NCI-H526 treated with DMSO at 0.1 percent for 48 hours (cell line): Measurements from ENCODE around the gene TNS2.

ENCODE experiments used
- DNase-seq: peaks from one replicate; lab custom pipeline; 2025; lab: John Stamatoyannopoulos, UW

Gene TNS2

DNA sequence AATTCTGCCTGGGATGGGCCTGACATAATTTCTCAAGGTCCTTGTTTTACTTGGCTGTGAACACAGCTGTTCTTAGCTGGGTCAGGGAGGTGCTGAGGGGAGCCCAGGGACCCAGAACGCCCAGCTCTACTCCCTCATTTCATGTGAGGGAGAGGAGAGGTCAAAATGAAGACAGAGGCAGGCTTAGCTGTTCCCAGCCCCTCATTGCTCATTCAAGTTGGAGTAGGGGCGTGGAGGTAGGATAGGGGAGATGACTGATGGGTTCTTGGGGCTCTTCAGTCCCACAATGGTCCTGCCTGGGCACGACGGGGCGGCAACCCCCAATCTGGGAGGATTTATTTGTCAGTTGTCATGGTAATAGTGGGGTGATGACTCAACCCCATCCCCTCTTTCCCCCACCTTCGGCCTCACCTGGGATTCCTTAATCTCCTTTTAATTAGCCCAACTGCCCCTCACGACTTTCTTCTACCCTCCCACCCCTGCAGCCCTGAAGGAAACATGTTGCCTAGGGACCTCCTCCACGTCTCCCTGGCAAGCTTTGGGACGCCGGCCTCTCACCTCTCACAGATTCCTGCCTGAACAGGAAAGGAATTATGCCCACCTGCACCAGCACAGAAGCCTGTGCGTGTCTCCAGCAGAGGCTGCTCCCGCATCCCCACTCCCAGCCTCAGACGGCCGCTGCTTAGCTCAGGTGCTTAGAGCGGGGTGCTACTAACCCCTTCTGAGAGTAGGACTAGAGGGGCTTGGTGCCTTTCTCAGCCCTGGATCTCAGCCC is 19.1 kb downstream of the TNS2 start:
- no peak for DNase-seq

DNA sequence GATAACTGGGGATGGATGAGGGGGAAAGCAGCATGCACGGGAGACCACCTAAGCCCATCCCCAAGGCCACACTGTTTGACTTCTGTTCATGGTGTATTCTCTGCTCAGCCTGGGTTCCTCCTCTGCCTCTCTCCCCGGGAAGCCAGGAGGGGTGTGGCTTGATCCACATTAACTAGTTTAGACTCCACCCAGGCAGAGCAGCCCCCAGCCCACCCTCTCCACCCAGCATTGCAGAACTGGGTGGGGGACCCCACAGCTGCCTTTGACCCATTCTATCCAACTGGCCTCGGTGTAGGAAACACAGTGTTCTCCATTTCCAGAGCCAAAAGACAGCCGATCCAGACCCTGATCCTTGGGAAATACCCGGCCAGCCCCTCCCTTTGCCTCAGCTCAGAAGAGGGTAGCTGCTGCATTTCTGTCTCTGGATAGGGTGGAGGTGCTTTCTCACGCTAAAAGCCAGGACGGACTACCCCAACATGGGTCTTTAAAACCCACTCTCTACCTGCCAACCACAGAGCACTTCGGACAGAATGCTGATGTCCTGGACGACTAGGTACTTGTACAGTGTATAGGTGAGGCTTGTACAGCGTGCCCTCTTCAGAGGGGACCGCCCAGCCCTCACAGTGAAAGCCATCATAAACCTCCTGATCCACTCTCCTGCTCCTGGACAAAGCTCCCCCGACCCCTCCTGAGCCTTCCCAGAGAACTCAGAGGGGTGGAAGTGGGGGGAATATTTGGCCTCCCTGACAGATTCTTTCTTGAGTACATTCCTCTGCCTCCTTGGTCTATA is 20.0 kb downstream of the TNS2 start:
- no peak for DNase-seq

DNA sequence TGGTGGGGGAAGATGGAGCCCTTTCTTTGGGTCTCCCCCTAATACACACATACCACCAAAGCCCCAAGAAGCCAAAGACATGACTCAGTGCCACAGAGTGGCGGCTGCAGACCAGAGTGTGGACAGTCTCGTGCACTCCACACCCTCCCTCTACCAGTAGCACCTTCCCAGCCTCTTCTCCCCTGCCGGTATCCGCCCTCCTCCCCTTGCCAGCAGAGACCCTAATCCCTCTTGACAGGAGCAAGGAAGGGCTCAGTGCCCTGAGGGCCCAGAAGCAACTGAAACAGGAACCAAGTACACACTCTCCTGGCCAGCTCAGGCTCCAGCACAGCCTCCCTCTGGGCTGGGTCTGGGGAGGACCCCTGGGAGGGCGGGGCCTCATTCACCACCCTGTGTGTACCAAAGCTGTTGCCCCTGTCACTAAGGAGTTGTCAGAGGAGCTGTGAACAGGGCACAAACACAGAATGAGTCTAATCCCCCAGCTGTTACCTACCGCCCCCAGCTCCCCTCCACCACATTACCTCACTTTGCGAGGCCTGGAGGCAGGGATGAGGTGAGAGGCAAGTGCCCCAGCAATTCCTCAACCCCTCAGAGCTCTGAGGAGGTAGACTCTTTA is 21.1 kb downstream of the TNS2 start:
- DNase-seq, result no peak

DNA sequence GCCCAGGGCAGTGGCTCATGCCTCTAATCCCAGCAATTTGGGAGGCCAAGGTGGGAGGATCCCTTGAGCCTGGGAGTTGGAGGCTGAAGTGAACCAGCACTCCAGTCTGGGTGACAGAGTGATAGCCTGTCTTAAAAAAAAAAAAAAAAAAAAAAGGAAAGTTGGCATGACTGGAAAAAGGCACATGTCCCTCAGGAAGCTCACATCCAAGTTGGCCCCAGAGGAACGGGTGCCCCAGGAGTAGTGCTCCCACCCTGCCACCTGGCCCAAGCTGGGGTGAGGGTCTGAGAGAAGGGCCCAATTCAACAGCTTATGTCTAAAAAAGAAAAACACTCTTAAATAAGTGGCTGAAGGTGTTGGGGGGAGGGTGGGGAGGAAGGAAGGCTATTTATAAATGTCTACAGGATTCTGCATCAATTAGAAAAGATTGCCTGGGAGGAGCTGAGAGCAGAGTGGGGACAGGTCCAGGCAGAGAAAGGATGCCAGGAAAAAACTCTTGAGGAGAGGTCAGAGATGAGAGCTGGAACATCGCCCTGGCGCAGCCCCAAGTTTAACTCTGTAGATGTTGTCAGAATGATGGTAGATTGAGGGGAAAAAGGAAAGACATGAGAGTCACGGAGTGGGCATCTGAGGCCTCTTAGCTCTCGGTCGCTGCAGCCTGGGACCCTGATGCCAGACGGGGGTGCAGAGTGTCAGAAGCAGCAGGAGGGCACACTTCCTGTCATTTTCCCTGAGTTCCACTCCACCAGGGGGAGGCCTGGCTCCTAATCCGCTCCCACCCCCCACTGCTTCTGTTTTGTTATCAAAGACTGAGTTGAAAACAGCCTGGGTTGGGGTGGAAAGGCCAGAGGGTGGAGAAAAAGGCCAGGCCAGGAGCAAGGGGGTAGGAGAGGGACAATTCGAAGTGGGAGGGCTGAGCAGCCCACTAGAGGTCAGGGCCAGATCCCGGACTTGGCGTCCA is 22.0 kb downstream of the TNS2 start:
- DNase-seq, result no peak

DNA sequence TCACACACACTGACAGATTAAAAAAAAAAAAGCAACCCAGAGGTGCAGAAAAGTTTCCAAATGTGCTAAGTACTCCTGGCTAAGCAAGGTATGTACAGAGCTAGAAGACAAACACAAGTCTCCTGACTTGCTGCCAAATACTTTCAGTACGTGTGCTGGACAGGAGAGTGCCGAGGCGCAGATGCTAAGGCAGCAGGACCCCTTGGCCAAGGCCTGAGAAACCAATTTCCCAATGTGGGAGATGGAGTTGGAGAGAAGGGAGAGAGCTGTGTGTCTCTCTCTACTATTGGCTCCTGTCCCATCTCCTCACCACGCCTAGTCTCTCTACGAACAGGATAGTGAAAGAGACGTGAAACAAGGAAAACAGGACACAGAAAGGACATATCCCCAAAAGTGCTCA is 24.0 kb downstream of the TNS2 start:
- DNase-seq, result no peak

DNA sequence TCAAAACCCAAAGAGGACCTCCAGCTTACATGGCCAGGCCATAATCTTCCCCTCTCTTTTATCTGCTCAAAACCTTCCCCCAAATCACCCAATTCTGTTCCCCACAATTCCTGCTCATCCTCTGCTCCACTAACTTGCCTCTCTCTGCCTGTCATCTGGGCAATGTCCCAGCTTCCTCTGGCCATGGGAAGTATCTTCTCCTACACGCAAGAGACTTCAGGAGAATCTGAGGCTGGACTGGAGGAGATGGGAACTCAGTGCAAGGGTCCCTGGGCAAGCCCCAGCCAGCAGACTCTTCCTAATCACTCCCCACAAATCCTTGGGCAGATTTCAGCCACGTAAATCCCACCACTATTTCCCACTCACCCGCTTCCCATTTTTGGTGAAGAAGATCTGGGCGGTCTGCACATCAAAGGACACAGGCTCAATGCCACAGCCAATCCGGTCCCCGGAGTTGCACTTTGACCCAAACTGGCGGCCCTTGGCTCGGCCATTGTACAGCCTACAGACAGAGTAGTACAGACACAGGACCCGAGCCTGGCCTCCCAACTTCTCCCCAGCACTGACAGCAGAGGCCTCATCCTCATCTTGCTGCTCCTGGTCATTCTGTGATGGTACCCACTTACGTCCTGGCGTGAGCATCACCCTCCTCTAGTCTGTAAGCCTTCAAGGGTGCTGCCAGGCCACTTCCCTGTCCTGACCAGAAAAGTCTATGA is 24.6 kb downstream of the TNS2 start:
- no peak for DNase-seq

DNA sequence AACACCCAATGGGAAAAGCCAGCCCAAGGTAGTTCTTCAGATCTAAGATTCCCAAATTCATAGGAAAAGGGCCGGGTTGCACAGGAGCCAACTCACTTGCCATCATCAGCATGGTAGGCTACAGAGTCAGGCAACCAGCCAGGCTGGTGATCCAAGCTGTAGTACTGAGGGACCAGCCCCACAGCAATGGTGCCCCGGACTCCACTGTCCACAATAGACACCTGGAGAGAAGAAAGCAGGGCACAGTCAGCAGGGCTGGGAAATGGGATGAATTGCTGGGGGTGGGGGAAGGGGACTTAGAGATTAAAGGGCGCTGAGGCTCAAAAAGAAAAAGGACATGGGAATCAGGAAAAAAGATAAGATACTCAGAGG is 25.1 kb downstream of the TNS2 start:
- DNase-seq, result no peak

DNA sequence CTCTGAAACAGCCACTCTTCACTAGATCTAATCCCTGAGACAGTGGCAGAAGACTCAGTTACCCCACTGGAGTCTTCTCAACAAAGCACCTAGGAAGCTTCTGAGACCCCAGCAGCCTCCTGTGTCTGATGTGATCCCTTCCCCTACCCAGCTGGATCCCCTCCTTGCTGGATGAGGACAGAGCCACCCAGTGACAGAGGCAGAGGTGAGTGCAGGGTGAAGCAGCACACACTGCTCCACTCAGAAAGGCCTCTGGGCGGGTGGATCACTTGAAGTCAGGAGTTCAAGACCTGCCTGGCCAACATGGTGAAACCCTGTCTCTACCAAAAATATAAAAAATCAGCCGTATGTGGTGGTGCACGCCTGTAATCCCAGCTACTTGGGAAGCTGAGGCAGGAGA is 26.6 kb downstream of the TNS2 start:
- DNase-seq, result no peak

DNA sequence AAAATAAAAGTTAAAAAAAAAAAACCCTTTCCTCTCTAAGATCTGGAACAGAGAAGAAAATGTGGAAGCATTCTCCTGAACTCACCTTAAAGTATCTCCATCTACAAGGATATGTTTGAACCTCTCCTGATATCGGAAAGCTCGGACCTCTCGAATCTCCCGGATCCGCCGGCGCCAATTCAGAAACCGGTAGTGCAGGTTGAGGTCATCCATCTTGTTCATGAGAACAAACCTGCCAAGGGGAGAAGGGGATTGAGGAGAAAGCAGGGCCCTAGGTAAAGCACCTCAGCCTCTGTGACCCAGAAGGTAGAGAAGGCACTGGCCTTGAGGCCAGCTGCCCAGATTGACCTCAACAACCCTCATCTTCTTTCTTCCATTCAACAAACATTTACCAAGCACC is 27.2 kb downstream of the TNS2 start:
- DNase-seq, result no peak

DNA sequence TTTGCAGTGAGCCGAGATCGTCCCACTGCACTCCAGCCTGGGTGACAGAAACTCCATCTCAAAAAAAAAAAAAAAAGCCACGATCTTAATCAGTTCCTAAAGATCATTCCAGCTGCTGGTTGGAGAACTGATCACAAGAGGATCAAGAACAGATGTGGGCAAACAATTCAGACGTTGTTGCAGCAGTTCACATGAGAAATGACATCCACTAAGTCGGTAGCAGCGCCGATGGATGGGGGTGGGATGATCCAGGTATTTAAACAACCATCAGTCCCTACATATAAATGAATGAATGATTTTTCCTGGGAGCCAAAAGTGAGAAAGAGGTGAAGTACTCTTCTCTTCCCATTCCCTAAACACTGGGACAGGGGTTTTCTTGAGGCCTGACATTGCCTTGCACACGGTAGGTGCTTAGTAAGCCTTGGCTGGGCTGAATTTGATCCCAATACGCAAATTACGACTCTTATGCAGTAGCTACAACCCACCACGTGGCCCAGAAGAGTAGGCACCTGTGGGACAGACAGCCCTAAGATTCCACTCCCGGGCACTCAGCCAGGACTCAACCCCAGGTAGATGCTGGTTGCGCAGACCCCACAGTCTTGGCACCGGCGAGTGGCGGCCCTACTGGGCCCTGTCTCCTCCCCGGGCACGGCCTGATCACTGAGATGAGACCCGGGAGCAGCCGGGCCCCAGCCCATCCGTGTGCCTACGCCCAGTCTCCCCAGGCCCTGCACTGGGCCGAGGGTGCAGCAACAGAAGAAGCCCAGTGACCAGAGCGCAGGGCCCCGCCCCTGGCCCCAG is 28.8 kb downstream of the TNS2 start:
- peak; percentile 59 for DNase-seq

DNA sequence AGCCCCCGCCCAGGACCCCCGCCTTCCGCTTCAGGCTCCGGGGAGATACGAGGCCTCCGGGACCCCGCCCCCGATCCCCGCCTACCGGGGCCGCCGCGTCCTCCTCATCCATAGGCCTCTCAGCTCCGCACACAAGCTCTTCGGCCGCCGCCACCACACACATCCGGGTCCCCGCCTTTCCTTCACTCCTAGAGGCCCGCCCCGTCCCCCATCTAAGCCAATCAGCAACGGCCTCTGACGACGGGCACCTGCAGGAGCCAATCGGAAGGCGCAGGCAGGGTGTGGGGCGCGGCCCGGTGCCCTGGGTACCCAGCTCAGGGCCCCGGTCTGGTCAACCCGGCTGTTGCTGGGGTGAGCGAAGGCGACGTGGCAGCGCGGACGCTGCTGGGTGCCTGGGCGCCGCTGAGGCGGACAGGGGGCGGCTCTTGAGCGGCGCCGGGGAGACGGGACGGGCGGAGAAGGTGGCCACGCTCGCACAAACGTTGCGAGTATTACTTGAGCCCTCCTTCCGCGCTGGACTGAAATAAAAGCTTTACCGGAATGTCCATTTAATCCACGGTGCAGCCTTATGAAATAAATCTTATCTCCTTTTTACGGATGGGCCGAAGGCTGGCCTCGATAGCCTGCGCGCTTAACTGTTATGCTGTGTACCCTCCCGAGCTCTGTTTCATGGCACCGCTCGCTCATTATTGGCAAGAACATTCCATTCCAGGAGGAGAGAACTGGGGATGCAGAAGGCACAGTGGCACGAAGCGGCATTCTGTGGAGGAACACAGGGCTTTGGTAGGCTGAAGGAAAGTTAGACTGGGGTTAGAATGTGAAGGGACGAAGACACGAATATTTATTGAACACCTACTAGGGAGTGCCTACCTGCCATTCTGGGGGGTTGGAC is 29.6 kb downstream of the TNS2 start, which contains the start of gene SPRYD3:
TSS of gene SPRYD3 (minus strand) at position 165 of the 892 bp plus-strand sequence. CDS start at position 108, 57 bp downstream.
- DNase-seq, result peak; percentile 94

DNA sequence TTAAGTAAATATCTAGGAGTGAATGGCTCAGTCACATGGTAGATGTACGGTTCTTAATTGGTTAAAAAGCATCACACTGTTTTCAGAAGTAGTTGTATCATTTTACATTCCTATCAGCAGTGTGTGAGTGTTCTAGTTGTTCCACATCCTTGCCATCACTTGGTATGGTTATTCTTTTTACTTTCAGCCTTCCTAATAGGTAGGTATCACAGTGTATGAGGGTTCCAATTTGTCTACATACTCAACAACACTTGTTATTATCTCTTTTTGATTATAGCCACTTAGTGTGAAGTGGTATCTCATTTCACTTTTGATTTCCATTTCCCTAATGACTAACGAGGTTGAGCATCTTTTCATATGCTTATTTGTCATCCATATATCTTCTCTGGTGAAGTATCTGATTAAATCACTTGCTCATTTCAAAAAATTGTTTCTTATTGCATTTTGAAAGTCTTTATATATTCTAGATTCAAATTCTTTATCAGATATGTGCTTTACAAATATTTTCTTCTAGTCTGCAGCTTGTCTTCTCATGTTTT is 32.8 kb downstream of the TNS2 start:
- no peak for DNase-seq

DNA sequence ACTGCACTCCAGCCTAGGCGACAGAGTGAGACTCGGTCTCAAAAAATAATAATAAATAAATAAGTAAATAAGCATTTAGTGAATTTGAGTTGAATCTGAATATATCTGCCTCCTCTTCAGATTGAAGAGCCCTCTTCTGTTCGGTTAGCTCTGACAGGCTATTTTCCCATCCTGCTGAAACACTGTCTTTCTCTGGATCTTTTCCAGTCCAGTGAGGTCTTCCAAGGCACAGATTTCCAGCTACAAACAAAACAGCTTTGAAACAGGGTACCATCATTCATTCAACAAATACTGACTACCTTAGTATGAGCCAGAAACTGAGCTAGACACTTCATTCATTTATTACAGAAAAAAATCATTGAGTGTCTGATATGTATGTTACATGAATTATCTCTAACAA is 36.5 kb downstream of the TNS2 start:
- no peak for DNase-seq

DNA sequence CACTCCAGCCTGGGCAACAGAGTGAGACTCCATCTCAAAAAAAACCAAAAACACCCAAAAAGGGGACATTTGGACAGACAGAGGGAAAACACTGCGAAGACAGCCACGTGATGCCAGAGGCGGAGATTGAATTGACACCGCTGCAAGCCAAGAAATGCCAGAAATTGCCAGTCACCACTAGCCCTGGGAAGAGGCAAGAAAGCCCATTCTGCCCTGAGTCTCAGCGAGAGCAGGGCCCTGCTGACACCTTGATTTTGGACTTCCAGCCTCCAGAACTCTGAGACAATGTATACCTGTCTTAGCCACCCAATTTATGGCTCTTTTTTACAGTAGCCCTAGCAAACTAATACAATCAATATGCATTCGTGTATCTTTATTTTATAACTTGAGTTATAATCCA is 40.2 kb downstream of the TNS2 start:
- no peak for DNase-seq

DNA sequence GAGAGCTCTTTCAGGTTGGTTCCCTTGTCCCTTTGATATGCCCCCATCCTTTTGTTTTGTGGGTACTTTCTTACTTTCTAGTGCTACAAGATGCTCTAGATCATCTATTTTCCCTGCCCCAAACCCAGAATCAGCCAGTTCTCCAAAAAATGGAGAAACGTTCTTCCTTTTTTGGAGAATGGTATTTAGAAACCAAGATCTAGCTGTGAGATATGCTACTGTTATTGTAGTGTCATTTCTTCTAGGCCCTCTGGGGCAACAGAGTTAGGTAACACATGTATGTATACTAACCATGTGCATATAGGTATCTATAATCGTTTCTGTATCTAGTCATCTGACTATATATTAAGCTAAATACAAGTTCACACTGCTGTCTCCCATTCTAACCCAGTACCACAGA is 40.7 kb downstream of the TNS2 start:
- no peak for DNase-seq

DNA sequence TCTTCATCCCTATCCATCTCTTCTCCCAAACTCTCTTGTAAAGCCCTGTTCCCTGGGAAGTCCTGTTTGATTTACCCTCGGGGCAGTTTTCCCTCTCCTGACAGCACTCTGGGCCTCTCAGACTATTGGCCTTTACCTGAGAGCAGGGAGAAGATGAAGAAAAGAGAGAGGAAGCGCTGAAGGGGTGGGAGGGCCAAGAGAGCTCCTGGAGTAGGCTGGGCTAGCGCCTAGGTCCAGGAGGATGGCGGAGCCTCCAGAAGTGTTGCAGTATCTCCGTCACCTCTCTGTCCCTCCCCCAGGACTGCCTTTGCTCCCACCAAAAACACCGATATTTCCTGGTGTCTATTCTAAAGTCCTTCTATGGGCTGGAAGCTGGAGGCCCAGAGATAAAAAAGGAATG is 41.9 kb downstream of the TNS2 start:
- DNase-seq, result no peak

DNA sequence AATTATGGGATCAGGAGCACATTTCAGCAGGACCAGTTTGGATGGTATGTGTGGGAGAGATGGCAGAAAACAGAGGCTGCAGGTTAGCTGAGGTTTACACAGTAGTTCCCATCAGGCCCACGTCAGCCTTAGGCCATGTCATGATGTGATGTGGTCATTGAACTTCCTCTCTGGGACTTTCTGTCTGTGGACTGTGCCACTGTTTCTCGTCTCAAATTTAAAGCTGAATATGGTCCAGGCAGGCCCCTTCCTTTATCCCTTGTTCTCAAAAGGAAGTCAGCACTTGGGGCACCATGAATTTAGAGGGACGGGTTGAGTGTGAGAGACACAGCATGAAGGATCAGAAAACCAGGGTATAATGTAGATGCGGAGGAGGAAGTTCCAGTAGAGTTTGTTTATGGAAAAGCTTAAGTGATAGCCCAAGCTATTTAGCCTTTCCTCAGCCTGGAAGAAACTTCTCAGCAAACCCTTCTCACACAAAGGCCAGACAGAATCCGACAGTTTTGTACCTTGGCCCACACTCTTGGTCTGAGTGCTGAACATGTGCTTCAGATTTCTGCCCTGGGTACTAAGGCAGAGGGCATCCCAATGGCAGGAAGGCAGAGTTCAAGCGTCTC is 44.0 kb downstream of the TNS2 start:
- no peak for DNase-seq

DNA sequence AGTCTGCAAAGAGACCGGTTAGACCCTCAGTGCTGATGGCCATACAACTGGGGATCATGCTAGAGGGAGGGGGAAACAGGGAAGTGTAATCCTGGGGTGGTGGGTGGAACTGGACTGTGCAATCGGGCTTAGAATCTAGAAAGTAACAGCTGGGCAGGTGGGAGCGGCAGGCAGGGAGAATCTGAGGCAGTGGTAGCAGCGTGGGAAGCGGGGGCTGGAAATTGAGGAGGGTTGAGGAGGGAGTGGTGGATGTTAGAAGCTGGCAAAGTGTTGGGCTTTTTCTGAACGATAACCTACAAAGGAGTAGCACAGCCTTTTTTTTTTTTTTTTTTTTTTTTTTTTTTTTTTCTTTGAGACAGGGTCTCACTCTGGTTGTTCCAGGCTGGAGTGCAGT is 44.5 kb downstream of the TNS2 start:
- no peak for DNase-seq
